Bronchial epithelial cell (primary cell): ENCODE data around the gene NRN1L. TPM values are rescaled to one million over a fixed set of nuclear protein-coding genes. Genes with fewer than 3 reads are reported as not detected.

Source experiments
- DNase-seq: peaks from one replicate; pipeline ENCODE4 v3.0.0-alpha.2; 2010; ENCODE audit warnings: low read depth
- FAIRE-seq: peaks from 2 replicates; lab custom pipeline; 2011; peaks lifted over from hg19 to GRCh38; lab: Jason Lieb, UNC
- H3K27me3 ChIP-seq: 2 replicates; pipeline ENCODE4 v1.5.1; 2011; ENCODE audit warnings: low read length; ENCODE audit not compliant: control insufficient read depth, insufficient read depth
- H3K36me3 ChIP-seq: 2 replicates; pipeline ENCODE4 v1.5.1; 2011; ENCODE audit warnings: low read length; ENCODE audit not compliant: control insufficient read depth, insufficient read depth
- H3K4me3 ChIP-seq: 2 replicates; pipeline ENCODE4 v1.5.1; 2011; ENCODE audit warnings: mild to moderate bottlenecking, low read depth, low read length, control low read depth
- CTCF ChIP-seq: IDR thresholded peaks from 2 replicates; pipeline ENCODE4 v1.5.1; 2011; ENCODE audit warnings: mild to moderate bottlenecking, moderate library complexity, low read length, control low read depth, inconsistent platforms; ENCODE audit not compliant: insufficient read depth, severe bottlenecking
- total RNA-seq: library from RNA; depleted of rRNA; stranded (reverse); fragments of >200 nt; gene quantifications from 2 replicates; pipeline ENCODE4 v1.2.1, GENCODE V29; 2014

NRN1L gene
- total RNA-seq, 1 donor from 2014 or later = not detected

GRCh38 chr16:67915831-67916723 lies 31.4 kb downstream of the NRN1L start:
- TF ChIP-seq CTCF = no peak
- Histone ChIP-seq H3K27me3 (no peaks in the 10 kb centered on the region), H3K36me3 (peaks cover 6% of the 10 kb centered on the region), H3K4me3 (no peak overlapping the region)
- DNase-seq (no peak), FAIRE-seq (no peak)

GRCh38 chr16:67917140-67917851 lies 32.6 kb downstream of the NRN1L start:
- no peak overlapping the region for H3K4me3 ChIP-seq
- DNase-seq (no peak), FAIRE-seq (no peak)
- peaks cover 6% of the 10 kb centered on the region for H3K36me3 ChIP-seq
- no peak for TF ChIP-seq CTCF
- H3K27me3 ChIP-seq = no peaks in the 10 kb centered on the region

- peak; percentile 89 for DNase-seq
- peaks cover 6% of the 10 kb centered on the region for H3K36me3 ChIP-seq
- peak; percentile 95 for FAIRE-seq
- no peak overlapping the region for H3K4me3 ChIP-seq
- no peak for TF ChIP-seq CTCF
- no peaks in the 10 kb centered on the region for H3K27me3 ChIP-seq
These were observed 33.2 kb downstream of the NRN1L start for GRCh38 chr16:67917852-67918236.

GRCh38 chr16:67919622-67920221 lies 35.0 kb downstream of the NRN1L start:
- FAIRE-seq (no peak), DNase-seq (no peak)

GRCh38 chr16:67922221-67922620 lies 37.5 kb downstream of the NRN1L start:
- Histone ChIP-seq H3K4me3 (no peak overlapping the region), H3K27me3 (no peaks in the 10 kb centered on the region), H3K36me3 (peaks cover 2% of the 10 kb centered on the region)
- FAIRE-seq (no peak), DNase-seq (no peak)
- TF ChIP-seq CTCF = no peak

More at GRCh38 chr16:67919622-67920221, 35.0 kb downstream of the NRN1L start:
- Histone ChIP-seq H3K4me3 (no peak overlapping the region), H3K36me3 (peaks cover 5% of the 10 kb centered on the region), H3K27me3 (no peaks in the 10 kb centered on the region)
- no peak for TF ChIP-seq CTCF
